DMS114 treated with DMSO at 0.1 percent for 48 hours (cell line): Measurements from ENCODE around the gene PKNOX2.
"Not testable (repeated sequence)": the region's sequence is repeated elsewhere in the genome, so short reads cannot be mapped to it uniquely, and the experiment has no call there.

Source experiments
- DNase-seq: peaks from one replicate; lab custom pipeline; 2025; ENCODE audit not compliant: unreplicated experiment; lab: John Stamatoyannopoulos, UW

PKNOX2 gene

DNA sequence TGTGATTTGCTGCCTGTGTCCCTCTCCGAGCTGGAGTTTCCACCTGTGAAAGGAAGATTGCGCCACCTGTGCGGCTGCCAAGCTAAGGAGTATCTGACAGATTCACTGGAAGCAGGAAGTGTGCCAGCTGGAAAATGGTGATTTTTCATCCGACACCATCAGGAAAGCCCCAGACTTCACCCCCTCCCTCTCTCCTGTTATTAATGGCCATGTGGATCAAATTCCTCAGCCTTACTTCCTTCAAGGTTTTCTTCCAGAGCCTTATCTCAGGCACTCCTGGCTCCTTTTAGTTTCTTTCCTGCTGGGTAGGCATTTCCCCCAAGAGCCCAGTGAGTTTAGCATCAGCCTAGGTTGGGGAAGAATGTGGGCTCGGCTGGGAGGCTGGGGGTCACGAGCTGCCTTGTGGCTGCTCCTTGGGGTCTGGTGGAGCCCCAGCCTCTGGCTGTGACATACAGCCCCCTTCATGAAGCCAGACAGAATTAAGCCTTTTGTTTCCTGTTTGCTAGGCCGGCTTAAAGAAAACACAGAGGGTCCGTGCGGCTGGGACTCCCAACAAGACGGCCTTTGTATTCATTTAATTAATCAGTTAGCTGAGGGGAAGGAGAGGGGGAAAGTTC lies 37.1 kb downstream of the PKNOX2 start:
- DNase-seq, result no peak

DNA sequence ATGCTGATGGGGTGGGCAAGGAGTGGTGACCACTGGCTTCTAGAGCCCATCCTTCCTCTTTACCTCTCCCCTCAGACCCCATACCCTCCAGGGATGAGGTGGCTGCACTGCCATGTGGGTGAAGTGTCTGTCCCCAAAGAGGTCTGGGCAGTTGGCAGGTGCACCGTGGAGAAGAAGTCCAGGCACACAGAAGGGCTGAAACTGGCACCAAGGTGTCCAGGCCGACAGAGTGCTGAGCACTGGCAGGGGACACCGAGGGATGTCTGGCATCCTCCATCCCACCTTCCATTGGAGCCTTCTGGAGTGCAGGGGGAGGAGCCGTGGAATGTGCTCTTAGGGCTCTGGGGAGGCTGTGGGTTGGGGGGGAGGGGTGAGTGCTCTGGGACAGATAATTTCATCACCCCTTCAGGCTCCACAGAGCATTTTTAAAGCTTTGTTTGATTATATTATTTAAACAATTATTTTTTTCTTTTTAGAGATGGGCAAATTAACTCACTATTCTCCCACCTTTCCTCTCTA lies 37.9 kb downstream of the PKNOX2 start:
- DNase-seq, result no peak

DNA sequence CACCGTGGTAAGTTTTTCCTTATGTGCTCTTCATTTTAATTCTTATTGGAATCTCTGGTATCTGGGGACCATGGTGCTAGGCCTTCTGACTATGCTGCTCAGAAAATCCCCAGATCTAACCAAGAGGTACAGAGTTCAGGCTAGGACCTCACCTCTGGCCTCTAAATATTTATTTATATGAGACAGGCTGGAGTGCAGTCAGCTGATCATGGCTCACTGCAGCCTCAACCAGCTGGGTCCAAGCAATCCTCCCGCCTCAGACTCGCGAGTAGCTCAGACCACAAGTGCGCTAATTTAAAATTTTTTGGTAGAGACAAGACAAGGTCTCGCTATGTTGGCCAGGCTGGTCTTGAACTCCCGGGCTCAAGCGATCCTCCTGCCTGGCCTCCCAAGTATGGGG lies 38.4 kb downstream of the PKNOX2 start:
- no peak for DNase-seq

GRCh38 chr11:125207866-125208425 lies 43.4 kb downstream of the PKNOX2 start:
- DNase-seq, result no peak

GRCh38 chr11:125210066-125210465 lies 45.5 kb downstream of the PKNOX2 start:
- no peak for DNase-seq

DNA sequence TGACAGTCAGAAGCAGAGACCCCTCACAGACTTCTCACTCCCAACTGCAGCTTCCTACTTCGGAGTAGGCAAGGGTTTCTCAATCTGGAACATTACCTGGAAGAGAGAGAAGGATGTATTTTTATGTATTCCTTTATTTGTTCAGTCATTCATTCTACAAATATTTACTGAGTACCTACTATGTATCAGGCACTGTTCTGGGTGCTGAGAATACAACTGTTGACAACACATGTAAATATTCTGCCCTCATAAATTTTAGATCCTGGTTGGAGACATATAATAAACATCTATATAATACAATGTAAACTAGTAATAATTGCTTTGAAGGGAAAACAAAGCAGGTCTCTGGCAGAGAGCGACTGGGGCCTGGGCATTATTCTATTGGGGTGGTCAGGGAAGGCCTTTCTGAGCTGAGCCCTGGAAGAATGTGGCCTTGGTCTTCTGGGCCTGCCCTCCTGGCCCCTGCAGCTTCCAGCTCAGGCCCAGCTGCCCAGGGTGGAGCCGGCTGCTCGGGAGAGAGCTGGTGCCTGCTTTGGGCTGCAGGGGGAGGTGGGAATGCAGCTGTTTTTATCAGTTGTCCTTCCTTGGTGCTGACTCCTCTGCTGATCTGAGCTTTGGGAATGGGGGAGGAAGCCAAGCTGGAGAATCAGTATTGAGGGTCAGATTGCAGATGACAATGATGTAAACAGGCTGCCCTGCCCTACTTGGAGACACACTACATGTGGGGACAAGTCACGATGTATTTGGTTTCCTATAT lies 46.8 kb downstream of the PKNOX2 start:
- no peak for DNase-seq

GRCh38 chr11:125211948-125212340 lies 47.4 kb downstream of the PKNOX2 start:
- DNase-seq, result no peak

GRCh38 chr11:125214601-125215565 lies 50.3 kb downstream of the PKNOX2 start:
- no peak for DNase-seq

DNA sequence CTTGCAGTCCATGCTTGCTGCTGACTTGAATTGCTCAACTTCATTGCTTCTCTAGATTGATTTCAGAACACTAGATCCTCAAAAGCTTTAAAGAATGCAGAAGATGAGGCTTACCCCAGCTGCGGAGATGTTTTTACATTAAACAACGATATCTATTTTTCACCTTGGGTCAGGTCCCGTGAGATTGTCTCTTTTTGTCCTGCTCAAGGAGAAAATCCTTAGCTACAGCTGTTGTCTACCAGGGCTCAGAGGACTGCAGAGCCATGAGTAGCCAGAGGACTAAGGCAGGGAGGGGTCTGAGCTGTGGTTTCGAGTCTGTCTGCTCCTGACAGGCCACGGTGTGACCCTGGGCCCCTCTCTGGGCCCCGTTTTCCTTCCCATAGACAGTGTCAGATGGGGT lies 51.4 kb downstream of the PKNOX2 start:
- no peak for DNase-seq

DNA sequence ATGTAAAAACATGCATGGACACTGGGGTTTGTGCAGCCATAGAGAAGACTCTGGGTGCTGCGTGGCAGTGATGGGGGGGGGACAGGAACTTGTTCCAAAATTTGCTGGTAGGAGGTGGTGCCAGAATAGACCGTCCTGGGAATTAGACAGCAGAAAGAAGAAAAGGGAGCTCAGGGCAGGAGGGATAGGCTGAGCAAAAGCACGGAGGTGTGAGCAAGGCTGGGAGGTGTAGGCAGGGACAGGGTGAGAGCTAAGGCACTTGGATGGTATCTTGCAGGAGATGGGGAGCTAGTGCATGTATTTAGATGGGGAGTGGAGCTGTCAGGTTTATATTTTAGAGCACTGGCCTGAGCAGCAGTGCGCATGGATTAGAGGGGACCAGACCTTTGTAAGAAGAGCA lies 53.8 kb downstream of the PKNOX2 start:
- DNase-seq, result no peak

DNA sequence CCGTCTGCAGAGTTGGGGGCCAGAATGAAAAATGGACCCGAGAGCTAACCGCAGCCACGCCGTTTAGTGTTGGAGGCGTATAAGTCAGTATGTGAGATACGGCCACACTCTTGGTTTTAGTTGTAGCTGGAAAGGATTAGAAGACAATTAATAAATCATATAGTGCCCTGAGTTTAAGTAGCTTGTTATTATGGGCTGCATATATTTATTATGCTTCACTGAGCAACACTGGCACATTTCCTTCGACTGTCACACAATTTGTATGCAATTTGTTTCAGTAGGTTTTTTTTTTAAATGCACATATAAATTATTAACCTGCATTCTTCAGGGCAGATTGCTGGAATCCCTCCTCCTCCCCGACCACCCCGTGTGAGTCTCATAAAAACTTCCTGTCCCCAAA lies 56.9 kb downstream of the PKNOX2 start:
- no peak for DNase-seq

DNA sequence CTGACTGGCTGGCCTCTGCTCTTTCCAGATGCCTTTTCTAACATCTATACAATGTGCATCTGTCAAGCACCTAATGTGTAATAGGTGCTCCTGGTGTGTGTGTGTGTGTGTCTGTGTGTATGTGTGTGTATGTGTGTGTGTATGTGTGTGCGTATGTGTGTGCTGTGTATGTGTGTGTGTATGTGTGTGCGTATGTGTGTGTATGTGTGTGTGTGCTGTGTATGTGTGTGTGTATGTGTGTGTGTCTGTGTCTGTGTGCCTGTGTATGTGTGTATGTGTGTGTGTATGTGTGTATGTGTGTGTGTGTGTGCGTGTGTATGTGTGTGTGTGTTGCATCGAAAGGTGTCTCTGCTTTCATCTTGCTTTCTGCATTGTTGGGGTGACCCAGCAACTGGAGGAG lies 57.9 kb downstream of the PKNOX2 start:
- no peak for DNase-seq

DNA sequence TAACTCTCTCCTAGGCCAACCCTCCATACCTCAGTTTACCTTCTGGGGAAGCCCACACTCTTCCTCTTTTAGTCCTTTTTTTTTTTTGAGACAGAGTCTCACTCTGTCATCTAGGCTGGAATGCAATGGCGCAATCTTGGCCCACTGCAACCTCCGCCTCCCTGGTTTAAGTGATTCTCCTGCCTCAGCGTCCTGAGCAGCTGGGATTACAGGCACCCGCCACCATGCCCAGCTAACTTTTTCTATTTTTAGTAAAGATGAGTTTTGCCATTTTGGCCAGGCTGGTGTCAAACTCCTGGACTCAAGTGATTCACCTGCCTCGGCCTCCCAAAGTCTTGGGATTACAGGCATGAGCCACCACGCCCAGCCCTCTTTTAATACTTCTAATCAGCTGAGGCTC lies 58.6 kb downstream of the PKNOX2 start:
- DNase-seq, result not testable (repeated sequence)

GRCh38 chr11:125223901-125224361 lies 59.4 kb downstream of the PKNOX2 start:
- DNase-seq, result no peak

DNA sequence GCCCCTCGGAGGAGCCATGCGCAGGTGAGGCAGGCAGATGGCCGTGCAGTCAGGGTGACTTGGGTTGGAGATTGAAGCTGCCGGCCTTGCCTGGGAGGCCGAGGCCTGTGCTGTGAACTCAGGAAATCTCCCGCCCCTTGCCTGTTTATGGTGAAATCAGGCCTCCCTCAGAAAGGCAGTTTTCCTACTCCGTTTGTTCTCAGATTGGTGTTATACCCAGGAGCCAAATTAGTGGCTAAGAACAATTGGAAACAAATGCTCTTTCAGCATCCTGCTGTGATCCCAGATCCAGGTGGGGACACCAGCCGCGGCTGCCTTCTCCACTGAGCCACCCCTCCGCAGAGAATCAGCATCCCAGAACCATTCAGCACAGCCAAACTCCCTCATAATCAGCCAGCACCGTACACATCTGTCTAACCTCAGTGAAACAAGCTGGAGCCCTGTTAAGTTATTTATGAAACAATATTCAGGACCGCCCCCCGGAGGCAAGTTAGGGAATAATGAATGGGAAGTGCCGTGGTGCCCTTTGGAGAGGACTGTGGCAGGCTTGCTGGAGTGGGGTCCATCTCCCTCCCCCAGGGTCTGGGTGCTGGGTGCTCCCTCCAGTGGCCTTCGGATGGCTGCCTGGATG lies 60.0 kb downstream of the PKNOX2 start:
- no peak for DNase-seq

GRCh38 chr11:125225401-125225800 lies 60.9 kb downstream of the PKNOX2 start:
- no peak for DNase-seq

DNA sequence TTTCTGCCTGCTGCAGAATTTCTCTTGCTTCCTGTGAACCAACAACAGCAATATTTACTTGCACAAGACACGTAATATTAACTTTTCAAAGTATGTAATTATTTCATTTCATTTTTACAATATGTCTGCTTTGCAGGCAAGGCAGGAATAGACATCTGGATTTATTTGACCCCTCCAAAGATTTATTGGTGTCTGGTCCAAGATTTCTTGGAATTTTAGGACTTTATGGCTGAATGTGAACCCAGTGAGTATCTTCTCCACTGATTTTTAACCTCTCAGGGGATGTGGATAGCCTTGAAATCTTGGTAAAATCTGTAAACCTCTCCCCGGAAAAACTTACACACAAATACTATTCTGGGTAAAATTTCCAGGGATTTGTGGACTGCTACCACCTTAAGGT lies 61.5 kb downstream of the PKNOX2 start:
- DNase-seq, result no peak

- no peak for DNase-seq
Measured at GRCh38 chr11:125226706-125227105, 62.2 kb downstream of the PKNOX2 start.

DNA sequence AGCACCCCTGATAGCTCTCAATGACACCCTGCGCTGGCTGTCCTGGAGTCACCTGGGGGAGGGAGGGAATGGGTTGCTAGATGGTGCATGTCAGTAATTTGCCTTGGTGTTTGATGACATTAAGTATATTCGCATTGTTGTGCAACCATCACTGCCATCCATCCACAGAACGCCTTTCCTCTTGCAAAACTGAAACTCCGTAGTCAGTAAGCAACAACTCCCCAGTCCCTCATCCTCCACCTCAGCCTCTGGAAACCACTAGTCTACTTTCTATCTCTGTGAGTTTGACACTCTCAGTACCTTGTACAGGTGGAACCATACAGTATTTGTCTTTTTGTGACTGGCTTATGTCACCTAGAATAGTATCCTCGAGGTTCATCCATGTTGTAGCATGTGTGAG lies 62.6 kb downstream of the PKNOX2 start:
- no peak for DNase-seq

GRCh38 chr11:125228445-125228844 lies 63.9 kb downstream of the PKNOX2 start:
- DNase-seq, result no peak

DNA sequence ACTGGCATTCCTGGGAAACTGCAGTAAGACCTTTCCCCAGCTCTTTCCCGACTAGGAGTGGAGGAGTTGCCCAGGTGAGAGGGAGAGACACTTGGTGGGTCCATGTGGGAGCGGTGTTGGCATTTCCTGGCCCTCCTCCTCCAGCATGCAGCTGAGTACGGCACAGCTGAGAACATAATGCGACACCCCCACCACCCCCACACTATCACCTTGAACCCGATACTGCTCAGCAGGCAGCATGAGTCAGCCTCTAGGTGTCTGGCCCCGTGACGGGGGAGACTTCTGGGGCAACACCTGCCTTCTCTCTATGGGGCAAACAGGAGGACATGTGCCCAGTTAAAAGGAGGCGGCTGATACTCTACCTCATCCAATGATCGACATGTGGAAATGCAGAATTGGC lies 64.4 kb downstream of the PKNOX2 start:
- no peak for DNase-seq
